Tibial artery (tissue), 4 donors: ENCODE measurements around the gene CHRNA1.

Experiments used
- DNase-seq, 2 donors: peaks; one replicate each; pipeline ENCODE4 v3.0.0-alpha.2; 2019
- H3K27ac ChIP-seq, 2 donors: fragments of 200-600 bp; sonication (generic) in 1 of 2; 1 replicate in 1 of 2; 2 replicates in 1 of 2; pipeline ENCODE4 v1.5.1; 2018 to 2019; ENCODE audit warnings: mild to moderate bottlenecking in 1 of 2
- H3K27me3 ChIP-seq, 2 donors: fragments of 200-600 bp; sonication (generic) in 1 of 2; one replicate each; pipeline versions ENCODE4 v1.5.1 to v1.6.0; 2016 to 2019
- H3K36me3 ChIP-seq, 3 donors: fragments of 200-600 bp; sonication (generic) in 2 of 3; one replicate each; pipeline ENCODE4 v1.5.1; 2016 to 2019; ENCODE audit warnings: mild to moderate bottlenecking in 2 of 3
- H3K4me1 ChIP-seq, 4 donors: fragments of 200-600 bp; sonication (generic) in 2 of 4; 1 replicate in 3 of 4; 2 replicates in 1 of 4; pipeline ENCODE4 v1.5.1; 2016 to 2019
- H3K4me3 ChIP-seq, 2 donors: fragments of 200-600 bp; sonication (generic) in 1 of 2; 1 replicate in 1 of 2; 2 replicates in 1 of 2; pipeline ENCODE4 v1.5.1; 2018 to 2019; ENCODE audit warnings: mild to moderate bottlenecking in 2 of 2
- H3K9me3 ChIP-seq, 3 donors: fragments of 200-600 bp; sonication (generic) in 1 of 3; one replicate each; pipeline ENCODE4 v1.5.1; 2016 to 2019
- intact Hi-C: fragments of 100-400 bp; cut with DNase I; formaldehyde crosslinking; loops from one replicate; pipeline ENCODE4 v1.15.0; 2023; ENCODE audit warnings: low total_unique reads
- TF ChIP-seq, protein P1 (sequence below), 2 experiments: fragments of 200-600 bp in 1 of 2; fragments of 450-650 bp in 1 of 2; IDR thresholded peaks; one replicate each; pipeline ENCODE4 v1.5.1; 2017 to 2019; ENCODE audit warnings: antibody characterized with exemption in 2 of 2, mild to moderate bottlenecking in 1 of 2, moderate library complexity in 1 of 2

CHRNA1 gene

GRCh38 chr2:174781996-174782395 lies 17.7 kb upstream of the CHRNA1 start:
- Histone ChIP-seq H3K4me3 (no peak overlapping the region), H3K4me1 (peaks cover 0 to 7% (median 0%) of the 10 kb centered on the region in 4 donors), H3K9me3 (no peaks in the 10 kb centered on the region), H3K27ac (no peak overlapping the region), H3K36me3 (no peaks in the 10 kb centered on the region), H3K27me3 (peaks cover 0 to 6% of the 10 kb centered on the region in 2 donors)
- intact Hi-C loops, result no loop called here
- TF ChIP-seq, protein P1, sequence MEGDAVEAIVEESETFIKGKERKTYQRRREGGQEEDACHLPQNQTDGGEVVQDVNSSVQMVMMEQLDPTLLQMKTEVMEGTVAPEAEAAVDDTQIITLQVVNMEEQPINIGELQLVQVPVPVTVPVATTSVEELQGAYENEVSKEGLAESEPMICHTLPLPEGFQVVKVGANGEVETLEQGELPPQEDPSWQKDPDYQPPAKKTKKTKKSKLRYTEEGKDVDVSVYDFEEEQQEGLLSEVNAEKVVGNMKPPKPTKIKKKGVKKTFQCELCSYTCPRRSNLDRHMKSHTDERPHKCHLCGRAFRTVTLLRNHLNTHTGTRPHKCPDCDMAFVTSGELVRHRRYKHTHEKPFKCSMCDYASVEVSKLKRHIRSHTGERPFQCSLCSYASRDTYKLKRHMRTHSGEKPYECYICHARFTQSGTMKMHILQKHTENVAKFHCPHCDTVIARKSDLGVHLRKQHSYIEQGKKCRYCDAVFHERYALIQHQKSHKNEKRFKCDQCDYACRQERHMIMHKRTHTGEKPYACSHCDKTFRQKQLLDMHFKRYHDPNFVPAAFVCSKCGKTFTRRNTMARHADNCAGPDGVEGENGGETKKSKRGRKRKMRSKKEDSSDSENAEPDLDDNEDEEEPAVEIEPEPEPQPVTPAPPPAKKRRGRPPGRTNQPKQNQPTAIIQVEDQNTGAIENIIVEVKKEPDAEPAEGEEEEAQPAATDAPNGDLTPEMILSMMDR (IDR thresholded peaks at IDR 0.05), result no peak
- no peak for DNase-seq

- TF ChIP-seq, protein P1 (IDR thresholded peaks at IDR 0.05), result no peak
- Histone ChIP-seq H3K9me3 (no peaks in the 10 kb centered on the region), H3K4me3 (no peak overlapping the region), H3K4me1 (peaks cover 0 to 7% (median 0%) of the 10 kb centered on the region in 4 donors), H3K36me3 (no peaks in the 10 kb centered on the region), H3K27me3 (peaks cover 0 to 6% of the 10 kb centered on the region in 2 donors), H3K27ac (no peak overlapping the region)
- no peak for DNase-seq
- intact Hi-C loops, result no loop called here
Observed at GRCh38 chr2:174781298-174781697, 17.0 kb upstream of the CHRNA1 start.

GRCh38 chr2:174780856-174781255 lies 16.6 kb upstream of the CHRNA1 start:
- Histone ChIP-seq H3K36me3 (no peaks in the 10 kb centered on the region), H3K9me3 (no peaks in the 10 kb centered on the region), H3K4me1 (peaks cover 0 to 7% (median 0%) of the 10 kb centered on the region in 4 donors), H3K27ac (no peak overlapping the region), H3K4me3 (no peak overlapping the region), H3K27me3 (peaks cover 0 to 6% of the 10 kb centered on the region in 2 donors)
- TF ChIP-seq, protein P1 (IDR thresholded peaks at IDR 0.05), result no peak
- DNase-seq, result no peak
- intact Hi-C loops, result no loop called here

DNA sequence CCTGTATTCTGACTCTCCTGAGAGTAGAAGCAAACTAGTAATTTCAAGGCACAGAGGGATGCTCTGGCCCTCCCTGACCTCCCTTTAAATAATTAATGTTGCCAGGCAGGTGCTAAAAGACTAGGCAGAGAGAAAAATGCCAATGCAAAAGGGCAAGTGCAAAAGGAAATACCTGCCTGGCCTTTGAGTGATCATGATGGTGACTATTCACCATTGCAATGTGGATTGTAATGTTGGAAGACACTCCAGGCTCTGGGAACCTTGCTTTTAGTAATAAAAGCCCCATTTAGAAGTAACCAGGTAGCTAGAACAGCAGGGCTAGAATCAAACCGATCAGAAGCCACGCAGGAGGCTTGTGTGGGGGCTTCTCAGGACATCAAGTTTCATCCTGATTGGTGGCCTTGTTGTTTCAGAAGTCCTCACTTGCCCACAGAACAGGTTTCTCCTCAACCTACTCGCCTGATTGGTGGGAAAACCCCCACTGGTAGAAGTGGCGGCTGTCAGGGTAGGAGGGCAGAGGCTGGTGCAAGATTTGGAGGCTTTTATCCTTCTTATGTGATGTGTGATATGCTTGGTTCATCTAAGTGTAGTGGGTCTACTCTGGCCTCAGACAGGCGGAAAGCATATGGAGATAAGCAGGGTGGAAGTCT lies 16.0 kb upstream of the CHRNA1 start:
- Histone ChIP-seq H3K4me3 (no peak overlapping the region), H3K9me3 (no peaks in the 10 kb centered on the region), H3K36me3 (no peaks in the 10 kb centered on the region), H3K27ac (no peak overlapping the region), H3K4me1 (peaks cover 0 to 7% (median 0%) of the 10 kb centered on the region in 4 donors), H3K27me3 (peaks cover 0 to 6% of the 10 kb centered on the region in 2 donors)
- TF ChIP-seq, protein P1 (IDR thresholded peaks at IDR 0.05), result no peak
- no peak for DNase-seq
- intact Hi-C loops, result no loop called here

- Histone ChIP-seq H3K27ac (no peak overlapping the region), H3K4me1 (peaks cover 0 to 7% (median 0%) of the 10 kb centered on the region in 4 donors)
- intact Hi-C loops, result loop anchor here (5.0 kb wide), 1 partner anchor 198 kb away; no protein-coding TSS in a partner anchor
Observed at GRCh38 chr2:174779361-174779928, 15.2 kb upstream of the CHRNA1 start.

More at GRCh38 chr2:174779361-174779928, 15.2 kb upstream of the CHRNA1 start:
- TF ChIP-seq, protein P1 (IDR thresholded peaks at IDR 0.05), result no peak
- DNase-seq, result no peak
- H3K4me3 ChIP-seq, result no peak overlapping the region
- peaks cover 0 to 6% of the 10 kb centered on the region in 2 donors for H3K27me3 ChIP-seq
- H3K9me3 ChIP-seq, result no peaks in the 10 kb centered on the region
- no peaks in the 10 kb centered on the region for H3K36me3 ChIP-seq
